Coronary artery (tissue), 2 donors: Measurements from ENCODE around the gene NAA50.

ENCODE experiments used
- DNase-seq: peaks from one replicate; pipeline ENCODE4 v3.0.0-alpha.2; 2017; ENCODE audit warnings: low spot score
- H3K27ac ChIP-seq, 2 donors: fragments of 200-600 bp; sonication (generic); one replicate each; pipeline ENCODE4 v1.5.1; 2016 to 2019
- H3K4me3 ChIP-seq: fragments of 200-600 bp; sonication (generic); 2 replicates; pipeline ENCODE4 v1.5.1; 2016; ENCODE audit warnings: mild to moderate bottlenecking, moderate library complexity
- TF ChIP-seq, protein P1 (sequence below): fragments of 200-600 bp; sonication (generic); IDR thresholded peaks from one replicate; pipeline ENCODE4 v1.5.1; 2019; ENCODE audit warnings: antibody characterized with exemption

The NAA50 gene

DNA sequence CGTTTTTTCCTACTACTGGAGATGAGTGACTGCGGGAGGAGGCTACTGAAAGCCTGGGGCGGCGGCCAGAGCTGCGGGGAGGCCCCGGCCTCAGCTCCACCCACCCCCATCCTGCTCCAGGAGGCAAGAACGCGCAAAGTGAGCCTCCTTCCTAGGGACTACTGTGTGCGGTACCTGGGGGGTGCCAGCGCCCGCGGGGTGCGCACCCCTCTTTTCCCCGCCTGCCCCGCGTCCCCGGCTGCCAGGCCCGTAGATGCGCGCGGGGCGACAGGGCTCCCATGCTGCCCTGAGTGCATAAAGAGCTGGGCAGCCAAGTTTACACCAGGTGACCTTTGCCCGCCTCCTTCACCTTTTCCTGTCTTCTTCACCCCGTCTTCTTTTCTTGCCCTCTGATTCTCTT lies 47.1 kb downstream of the NAA50 start:
- H3K4me3 ChIP-seq = peak overlapping the region; percentile 58

GRCh38 chr3:113698213-113698742 lies 47.8 kb downstream of the NAA50 start:
- no peak for DNase-seq
- TF ChIP-seq, protein P1, sequence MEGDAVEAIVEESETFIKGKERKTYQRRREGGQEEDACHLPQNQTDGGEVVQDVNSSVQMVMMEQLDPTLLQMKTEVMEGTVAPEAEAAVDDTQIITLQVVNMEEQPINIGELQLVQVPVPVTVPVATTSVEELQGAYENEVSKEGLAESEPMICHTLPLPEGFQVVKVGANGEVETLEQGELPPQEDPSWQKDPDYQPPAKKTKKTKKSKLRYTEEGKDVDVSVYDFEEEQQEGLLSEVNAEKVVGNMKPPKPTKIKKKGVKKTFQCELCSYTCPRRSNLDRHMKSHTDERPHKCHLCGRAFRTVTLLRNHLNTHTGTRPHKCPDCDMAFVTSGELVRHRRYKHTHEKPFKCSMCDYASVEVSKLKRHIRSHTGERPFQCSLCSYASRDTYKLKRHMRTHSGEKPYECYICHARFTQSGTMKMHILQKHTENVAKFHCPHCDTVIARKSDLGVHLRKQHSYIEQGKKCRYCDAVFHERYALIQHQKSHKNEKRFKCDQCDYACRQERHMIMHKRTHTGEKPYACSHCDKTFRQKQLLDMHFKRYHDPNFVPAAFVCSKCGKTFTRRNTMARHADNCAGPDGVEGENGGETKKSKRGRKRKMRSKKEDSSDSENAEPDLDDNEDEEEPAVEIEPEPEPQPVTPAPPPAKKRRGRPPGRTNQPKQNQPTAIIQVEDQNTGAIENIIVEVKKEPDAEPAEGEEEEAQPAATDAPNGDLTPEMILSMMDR = no peak
- Histone ChIP-seq H3K4me3 (peak overlapping the region; percentile 90), H3K27ac (no peak overlapping the region)

More for the DNA sequence above, 47.1 kb downstream of the NAA50 start:
- H3K27ac ChIP-seq = peak overlapping the region in 1 of 2 donors; percentile 35
- TF ChIP-seq, protein P1 = no peak
- DNase-seq = no peak

DNA sequence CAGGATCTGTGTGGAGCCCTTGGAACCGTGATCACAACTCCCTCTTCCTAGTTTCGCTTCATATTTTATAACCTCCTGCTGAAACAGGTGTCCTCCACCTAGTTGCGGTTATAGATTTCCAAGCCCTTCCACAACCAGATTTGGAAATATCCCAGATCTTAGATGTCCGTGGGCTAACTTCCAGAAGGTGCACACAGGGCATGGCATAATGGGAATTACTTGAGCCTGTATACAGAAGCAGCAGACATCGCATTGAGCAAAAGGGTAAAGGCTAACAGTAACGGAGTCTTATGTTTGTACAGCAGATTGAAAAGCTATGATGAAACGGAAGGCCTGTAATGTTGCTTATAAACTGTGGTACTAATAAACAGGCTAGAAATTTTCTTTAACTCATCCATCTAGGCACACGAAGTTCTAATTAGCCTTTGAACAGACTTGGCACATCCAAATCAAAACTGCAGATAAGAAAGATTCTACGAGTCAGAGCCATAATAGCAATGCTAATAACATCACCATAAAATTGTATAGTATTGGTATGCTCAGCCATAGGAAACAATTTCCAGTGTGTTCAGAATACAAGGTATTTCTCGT lies 48.5 kb downstream of the NAA50 start:
- TF ChIP-seq, protein P1 = no peak
- DNase-seq = no peak
- Histone ChIP-seq H3K4me3 (peak overlapping the region; percentile 90), H3K27ac (peak overlapping the region; percentile 87 to 99)

GRCh38 chr3:113696658-113697499 lies 49.2 kb downstream of the NAA50 start:
- DNase-seq = peak; percentile 100
- TF ChIP-seq, protein P1 = no peak
- Histone ChIP-seq H3K27ac (peak overlapping the region; percentile 99), H3K4me3 (peak overlapping the region; percentile 90)

DNA sequence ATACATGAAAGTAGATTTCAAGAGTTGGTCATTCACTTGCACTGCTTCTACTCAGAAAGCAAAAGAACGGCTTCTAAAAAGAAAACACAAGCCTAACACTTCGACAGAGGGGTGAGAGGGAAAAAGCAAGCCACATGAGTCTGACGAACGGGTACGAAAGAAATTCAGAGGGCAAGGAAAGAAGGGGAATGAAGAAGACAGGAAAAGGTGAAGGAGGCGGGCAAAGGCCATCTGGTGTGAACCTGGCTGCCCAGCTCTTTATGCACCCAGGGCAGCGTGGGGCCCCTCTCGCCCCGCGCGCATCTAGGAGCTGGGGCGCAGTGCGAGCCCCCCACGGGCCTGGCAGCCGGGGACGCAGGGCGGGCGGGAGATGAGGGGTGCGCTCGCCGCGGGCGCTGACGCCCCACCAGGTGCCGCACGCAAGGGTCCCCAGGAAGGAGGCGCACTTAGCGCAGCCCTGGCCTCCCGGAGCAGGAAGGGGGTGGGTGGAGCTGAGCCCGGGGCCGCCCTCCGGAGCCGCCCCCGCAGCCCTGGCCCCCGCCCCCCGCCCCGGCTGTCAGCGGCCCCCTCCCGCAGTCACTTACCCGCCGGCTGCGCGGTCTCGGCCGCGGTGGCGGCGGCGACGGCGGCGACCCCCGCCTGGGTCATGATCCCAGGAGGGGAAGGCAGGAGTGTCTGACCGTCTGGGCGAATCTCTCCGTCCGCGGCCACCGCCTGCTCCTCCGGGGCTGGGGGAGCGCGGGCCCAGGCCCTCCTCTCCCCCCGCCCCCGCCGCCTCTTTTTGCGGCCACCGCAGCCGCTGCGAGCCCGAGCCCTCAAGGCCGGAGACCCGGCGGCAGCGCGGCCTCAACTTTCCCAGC lies 50.0 kb downstream of the NAA50 start, which contains the start of gene USF3:
Gene USF3, minus strand, starts transcription at position 857 of the 860 bp plus-strand sequence. CDS start 21,764 bp downstream, outside the sequence.
- H3K4me3 ChIP-seq = peak within 1 kb of the TSS; percentile 90
- DNase-seq = peak; percentile 85
- TF ChIP-seq, protein P1 = no peak
- H3K27ac ChIP-seq = peak within 1 kb of the TSS; percentile 99

DNA sequence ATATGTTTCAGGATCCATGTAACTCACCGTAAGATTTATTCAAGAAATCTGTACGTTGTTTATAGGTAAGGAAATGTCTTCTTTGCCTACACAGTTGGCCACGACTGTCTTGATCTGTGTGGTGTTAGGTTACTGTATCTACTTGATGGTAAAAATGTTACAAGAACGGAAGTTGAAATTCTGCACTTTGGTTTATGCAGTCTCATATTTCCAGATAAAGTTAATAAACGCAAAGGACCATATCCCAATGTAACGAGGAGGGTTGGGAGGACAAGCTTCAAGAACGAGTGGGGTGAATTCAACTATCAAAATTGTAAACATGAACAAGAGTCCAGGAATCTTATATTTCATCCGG lies 50.6 kb downstream of the NAA50 start:
- no peak for DNase-seq
- Histone ChIP-seq H3K4me3 (peak overlapping the region; percentile 90), H3K27ac (peak overlapping the region; percentile 99)
- TF ChIP-seq, protein P1 = no peak
